IPS DF 4.7 (cell line): Measurements from ENCODE around the gene NDST3.

ENCODE experiments used
- DNase-seq: peaks from one replicate; pipeline ENCODE4 v3.0.0-alpha.2; 2013; ENCODE audit warnings: low spot score; ENCODE audit errors: extremely low read depth

The NDST3 gene

DNA sequence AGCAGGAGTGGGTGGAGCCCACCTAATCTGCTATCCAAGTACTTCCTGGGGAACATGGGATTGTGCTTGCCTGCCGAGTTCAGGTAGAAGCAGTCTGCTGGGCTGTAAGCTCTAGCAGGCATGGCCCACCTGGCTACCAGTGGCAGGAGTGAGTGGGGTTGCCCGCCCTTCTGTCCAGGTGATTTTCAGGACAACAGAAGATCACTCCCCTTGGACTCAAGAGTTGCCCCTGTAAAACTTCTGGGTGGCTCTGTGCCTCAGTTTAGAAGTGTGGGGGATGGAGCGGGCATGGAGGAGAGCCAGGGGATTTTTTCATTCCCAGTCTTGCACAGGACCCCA is 43.5 kb downstream of the NDST3 start:
- no peak for DNase-seq

DNA sequence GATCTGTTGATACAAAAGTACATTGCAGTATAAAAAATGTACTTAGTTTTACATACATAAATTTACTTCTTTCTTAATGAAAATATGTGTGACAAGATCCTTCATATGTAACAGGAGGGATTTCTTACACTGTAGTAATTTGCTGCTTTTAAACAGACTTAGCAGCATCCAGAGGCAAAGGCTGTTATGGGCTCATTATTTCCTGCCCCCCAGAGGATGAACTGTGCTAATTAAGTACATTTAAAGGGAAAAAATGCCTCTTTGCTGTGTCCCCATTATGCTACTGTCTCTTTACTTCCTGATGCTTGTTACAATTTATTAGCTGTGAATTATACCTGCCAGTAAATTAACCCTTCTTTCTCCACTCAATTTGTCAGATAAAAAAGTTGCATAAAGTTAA is 47.1 kb downstream of the NDST3 start:
- DNase-seq = no peak

DNA sequence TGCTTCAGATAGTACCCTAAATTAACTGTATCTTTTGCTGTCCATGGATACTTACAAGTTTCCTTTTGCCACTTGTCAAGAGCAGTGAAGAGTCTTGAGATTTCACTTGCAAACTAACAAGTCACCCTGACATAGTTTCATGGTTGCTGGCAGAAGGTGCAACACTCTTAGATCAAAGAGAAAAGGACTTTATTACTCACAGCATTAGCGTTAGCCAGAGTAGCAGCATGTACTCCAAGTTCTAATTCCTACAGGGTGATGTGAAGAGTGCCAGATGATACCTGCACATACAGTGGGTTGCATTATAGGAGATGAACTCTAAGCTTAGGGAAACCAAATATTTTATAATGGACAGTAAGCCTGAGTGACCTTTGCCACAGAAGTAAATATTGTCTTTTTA is 47.9 kb downstream of the NDST3 start:
- no peak for DNase-seq

DNA sequence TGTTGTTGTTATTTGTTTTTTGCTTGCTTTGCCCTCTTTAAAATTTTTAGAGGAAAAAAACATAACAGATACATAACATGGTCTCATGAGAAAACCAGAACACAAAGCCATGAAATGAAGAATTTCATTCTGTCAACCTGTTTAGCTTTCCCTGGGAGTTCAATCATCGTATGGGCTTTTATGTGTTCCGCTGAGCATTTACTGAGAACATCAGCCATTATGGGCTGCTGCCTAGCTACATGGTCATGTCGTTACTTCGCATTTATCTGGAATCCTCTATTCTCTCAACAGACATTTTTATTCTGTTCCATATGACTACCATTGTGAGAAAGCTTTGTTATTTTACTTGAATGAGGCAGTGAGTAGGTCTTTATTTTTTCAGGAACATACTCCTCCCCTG is 51.4 kb downstream of the NDST3 start:
- DNase-seq = no peak

DNA sequence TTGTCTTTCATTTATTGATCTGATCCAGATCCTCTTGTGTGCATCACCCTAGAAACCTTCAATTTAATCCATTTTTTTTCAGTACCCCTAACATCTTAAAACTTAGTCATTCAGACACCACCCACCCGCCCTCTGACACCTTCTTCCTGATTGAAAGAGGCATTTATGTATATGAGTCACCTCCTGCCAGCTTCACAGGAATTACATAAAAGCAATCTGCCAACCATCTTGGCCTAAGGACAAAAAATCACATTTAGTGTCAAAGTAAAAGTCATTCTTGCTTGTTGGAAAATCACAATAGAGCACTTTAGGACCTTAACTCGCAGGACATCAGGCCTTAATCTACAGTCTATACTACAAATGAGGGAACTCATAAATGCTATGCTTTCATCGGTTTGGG is 52.1 kb downstream of the NDST3 start:
- no peak for DNase-seq

DNA sequence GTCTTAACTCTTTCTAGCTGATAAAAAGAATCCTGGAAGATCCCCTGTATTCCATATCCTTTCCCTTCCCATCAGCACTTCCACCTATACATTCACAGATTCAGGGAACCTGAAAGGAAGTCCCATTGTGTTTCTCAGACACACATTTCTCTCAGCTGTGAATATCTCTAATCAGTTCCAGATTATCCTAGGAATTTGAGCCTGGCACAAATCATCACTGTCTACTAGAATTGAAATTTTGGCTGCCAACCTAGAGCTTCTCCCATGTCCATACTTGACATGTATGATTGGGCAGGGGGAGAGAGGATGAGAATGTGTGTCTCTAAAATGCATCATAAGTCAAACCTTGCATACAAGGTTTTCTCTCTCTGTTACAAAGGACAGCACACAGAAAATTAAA is 53.1 kb downstream of the NDST3 start:
- DNase-seq = no peak

DNA sequence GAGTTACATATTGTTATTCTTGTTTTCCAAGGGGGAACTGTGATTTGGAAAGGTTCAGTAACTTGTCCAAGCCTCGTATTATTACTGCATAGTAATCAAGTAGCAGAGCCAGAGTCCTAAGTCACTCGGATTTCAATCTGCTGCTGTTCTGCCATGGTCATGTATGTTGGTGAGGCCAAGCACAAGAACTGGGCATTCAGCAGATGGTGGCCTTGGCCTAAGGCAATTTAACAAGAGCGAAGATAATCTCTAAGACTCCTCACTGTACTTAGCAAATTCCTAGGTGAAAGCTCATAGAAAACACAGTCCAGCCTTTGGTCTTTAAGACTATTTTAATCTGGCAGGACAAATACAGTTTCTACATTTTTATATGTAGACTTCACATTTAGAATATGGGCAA is 64.8 kb downstream of the NDST3 start:
- DNase-seq = no peak

DNA sequence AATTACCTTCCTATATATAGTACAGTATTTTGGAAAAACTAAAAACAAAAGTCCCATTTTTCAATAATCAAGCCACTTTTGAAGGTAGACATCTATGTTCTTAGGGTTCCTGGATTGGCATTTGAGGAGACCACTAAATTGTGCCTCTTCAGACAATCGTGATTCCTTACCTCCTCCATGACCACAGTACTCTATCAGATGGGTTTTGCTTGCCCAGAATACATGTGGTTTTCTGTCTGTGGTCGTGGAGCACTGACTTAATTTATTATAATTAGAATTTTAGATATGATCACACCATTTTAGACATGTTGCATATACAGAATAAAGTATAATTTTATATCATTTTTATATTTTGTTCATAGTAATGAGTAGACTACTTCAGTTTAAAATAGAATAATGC is 67.9 kb downstream of the NDST3 start:
- DNase-seq = no peak

DNA sequence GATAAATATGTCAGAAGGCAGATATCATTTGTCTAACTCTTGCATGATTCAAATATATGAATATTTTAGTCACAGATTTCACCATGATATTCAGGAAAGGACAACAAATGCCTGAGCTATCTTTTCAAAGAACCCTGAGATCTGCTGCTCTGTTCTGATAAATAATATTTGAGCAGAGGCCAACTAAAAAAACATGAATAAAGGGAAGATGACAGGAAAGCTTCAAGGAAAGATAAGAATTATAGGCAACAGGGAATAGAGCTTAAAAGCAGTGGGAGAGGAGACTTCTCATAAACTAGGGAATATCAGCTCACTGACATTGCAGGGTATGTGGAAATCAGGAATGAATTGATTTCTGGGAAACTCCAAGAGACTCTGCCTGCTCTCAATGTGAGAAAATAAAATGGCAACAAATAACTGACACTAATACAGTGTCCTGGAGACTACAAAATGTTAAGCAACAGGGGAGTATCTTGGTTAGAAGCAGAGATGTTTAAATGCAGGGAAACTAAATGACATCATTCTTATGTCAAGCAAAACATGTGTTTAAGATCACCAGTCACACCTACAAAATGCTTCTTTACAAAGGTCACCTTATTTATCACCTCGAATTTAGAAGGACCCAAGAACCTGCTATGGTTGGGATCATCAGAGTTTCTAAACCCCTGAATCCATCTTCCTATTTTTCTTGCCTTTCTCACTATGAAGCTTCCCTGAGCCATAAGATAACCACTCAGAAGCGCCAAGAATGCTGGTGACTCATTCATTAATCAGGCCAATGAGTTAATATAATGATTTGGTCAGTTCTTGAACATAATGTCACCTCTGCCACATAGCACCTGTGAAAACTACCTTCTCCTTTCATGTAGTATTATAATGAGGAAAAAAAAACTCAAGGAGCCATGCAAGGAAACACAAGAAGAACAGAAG is 78.1 kb downstream of the NDST3 start:
- no peak for DNase-seq

DNA sequence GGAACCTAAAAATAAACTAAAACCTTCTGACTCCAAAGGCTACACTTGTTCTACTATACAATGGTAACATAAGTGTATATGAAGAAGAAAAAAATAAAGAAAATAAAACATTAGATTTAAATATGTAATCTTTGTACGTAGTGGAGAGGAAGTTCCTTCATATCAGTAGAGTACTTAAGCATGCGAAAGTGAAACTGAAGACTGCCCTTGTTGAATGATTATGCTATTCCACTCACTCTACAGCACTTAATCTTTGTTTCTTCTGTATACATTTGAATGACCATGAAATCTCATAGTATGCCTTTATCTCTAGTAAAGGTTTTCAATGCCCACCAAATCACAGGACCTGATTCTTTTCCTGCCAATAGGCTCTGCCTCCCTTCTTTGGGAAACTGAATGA is 78.9 kb downstream of the NDST3 start:
- DNase-seq = no peak

DNA sequence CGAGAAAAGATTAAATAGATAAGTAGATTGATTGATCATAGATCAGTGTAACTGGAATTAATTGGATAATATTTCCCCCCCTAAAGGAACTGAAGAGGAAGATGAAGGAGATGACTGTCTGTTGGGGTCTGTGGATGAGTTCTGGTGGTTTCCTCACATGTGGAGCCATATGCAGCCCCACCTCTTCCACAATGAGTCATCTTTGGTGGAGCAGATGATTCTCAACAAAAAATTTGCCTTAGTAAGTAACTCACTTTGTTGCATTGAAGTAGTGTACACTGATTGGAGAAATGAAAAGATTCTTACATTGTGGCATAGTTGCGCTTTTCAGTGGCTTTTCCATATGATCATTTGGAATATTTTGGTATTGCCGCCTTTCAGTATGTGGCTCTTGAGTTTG is 80.4 kb downstream of the NDST3 start:
- no peak for DNase-seq

DNA sequence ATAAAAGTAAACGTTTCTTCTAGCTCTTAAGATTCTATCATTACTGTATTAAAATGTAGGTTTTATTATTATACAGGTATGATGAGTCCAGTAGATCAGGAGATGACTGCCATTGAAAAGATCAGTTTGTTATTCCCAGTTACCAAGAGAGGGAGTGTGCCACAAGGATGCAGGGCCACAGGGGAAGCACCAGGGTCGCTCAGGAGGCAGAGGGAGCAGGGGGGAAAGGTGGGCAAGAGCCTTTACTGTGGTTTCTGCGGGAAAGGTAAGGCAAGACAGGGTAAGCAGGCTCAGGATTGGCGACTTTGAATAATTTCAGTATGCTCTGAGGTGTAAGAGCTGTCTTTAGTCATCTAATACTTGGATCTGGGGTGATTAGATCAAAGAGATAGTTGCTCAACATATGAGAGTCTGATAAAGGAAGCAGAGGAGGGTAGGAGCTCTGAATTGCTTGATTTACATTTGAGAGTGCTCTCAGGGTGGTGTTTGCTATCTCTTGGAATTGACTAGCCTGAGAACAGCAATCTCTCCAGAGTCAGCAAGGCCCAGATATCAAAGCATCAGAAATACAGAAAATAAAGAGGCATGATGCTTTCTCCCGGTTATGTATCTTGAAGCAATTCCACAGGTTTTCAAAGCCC is 86.0 kb downstream of the NDST3 start:
- DNase-seq = no peak

DNA sequence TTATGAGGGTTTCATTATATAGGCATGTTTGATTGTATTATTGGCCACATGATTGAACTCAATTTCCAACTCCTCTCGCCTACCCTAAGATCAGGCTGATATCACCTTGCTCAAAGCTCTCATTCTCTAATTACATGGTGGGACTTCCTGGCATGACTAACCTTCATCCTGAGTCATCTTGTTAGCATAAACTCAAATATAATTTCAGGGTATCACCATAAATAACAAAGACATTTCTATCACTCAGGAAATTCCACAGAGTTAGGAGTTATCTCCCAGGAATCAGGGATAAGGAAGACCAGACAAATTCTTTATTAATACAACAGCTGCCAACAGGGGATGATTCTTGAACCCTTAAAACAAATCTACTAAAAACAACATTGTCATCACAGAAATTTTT is 90.7 kb downstream of the NDST3 start:
- DNase-seq = no peak

DNA sequence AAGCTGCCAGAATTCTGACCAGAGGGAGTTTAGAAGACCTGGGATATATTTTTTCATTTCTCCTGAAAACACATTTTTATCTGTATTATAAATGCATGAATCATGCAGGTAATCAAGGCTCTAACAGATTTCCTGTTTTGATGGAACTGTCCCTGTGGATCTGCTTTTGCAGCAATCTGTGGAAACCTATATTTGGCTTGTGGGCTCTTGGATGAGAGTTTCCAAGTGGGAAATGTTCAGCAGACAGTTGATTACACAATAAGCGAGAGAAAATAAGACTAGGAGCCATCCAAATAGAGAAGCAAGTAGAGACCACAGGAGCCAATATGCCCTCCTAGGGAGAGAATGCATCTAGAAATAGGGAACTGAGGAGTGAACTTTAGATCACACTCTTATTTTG is 105.0 kb downstream of the NDST3 start:
- DNase-seq = no peak

DNA sequence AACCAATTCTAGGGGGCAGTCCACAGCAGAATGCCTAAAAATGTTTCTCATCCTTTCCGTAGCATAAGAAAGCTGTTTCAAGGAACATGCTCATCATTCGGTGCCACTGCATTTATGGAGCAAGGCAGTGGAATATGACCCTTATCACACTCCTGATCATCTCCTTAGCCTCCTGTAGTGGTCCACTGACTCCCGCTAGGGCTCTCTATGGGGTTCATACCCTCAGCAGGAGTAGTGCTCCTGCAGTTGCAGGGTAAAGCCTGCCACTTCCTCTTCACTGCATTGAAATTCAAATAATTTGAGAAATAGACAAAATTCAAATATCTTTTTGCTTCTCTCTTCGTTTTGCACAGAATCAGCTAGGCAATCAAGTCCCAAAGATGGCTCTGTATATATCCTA is 107.0 kb downstream of the NDST3 start:
- DNase-seq = no peak

DNA sequence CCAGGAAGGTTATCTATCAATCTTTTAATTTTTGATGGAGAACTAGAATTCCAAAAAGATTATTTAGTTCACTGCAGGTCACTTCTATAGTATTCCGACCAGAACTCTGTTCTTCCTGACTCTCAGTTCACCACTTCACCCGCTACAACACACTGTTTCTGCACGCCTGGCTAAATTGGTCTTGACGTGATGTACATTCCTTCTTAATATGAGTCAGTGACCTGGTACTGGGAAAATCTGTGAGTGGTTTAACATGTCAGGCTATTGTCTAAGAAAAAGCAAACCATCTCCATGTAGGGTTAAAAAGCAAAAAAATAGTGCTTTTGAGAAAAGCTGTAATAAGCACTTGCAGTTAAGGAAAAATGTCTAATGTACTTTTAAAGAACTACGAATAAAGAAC is 120.4 kb downstream of the NDST3 start:
- no peak for DNase-seq

DNA sequence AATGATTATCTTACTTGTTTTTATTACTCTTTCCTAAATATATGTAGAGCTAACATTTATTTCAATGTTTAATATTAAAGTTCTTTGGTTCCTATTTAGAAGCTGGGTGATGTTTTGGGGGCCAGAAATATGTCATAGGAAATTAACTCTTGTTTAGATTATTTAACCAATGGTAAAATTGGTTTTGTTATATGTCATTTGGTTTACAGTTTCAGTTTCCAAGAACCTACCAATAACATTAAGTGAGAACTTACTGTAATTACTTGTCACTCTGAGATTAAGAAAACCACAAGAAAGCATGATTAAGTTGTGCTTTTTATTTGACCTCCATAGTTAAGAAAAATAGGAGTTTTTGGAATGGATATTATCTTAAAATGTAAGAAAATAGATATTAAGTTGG is 121.2 kb downstream of the NDST3 start:
- DNase-seq = no peak

DNA sequence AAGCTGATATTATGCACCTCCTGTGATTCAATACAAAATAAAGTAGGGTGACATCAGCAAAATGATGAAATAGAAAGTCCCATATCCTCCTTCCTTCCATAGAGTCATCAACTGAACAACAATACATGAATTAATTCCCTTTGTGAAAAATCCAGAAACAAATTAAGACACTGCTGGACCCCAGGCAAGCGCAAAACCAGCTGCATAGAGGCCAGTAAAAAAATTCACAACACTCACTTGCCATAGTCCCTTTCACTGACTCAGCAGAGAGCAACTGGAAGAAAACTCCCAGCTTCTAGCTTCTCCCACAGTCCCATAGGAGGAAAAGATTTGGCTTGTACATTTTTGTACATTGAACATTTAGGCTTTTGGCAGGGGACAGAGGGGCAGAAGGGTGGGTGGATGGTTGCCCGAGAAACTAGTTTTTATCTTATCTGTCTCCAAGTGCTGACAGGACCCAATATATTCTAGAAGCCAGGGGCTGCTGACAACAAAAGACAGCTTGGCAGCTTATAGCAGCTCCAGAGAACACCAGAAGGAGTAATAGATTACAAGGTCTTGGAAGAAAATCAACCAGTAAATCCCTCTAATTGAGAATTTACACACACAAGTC is 124.6 kb downstream of the NDST3 start:
- no peak for DNase-seq

DNA sequence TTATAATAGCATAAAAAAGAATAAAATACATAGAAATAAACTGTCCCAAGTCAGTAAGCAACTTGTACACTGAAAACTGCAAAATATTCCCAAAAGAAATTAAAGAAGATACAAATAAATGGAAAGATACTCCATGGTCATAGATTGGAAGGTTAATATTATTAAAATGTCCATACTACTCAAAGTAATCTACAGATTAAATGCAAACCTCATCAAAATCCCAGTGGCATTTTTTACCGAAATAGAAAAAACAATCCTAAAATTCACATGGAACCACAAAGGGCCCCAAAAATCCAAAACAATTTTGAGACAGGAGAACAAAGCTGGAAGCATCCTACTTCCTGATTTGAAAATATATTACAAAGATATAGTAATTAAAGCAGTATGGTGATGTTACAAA is 133.0 kb downstream of the NDST3 start:
- DNase-seq = no peak

DNA sequence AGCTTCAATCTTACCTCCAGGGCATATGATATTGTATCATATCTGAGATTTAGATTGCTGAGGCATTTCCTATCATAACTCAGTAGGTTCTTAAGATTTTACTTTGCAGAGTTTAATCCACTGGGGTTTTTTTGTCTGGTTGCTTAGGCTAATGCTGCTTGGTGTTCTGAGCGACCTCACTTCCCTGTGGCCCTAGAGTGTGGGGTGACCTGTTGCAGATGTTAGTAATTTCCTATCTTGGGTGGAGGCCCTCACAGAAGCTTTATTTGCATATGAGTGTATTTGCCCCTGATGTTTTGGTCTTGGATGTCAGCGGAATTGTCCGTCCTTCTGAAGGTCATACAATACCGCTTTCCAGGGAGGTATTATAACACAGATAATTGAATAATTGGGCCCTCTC is 137.1 kb downstream of the NDST3 start:
- DNase-seq = no peak

DNA sequence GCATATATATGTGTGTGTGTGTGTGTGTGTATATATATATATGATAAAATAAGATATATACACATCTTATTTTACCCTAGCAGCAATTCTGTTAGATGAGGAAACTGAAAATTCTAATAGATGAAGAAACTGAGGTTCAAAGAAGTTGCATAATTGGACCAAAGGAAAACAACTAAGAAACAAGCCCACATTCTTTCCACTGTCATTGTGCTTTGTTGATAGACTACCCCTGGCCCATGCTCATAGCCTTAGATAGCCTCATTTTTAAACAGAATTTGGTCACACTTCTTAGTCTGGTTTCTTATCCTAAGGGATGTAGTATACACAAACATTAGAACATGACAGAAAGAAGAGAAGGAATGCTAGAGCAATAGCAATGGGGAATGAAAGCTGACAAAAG is 138.8 kb downstream of the NDST3 start:
- no peak for DNase-seq

DNA sequence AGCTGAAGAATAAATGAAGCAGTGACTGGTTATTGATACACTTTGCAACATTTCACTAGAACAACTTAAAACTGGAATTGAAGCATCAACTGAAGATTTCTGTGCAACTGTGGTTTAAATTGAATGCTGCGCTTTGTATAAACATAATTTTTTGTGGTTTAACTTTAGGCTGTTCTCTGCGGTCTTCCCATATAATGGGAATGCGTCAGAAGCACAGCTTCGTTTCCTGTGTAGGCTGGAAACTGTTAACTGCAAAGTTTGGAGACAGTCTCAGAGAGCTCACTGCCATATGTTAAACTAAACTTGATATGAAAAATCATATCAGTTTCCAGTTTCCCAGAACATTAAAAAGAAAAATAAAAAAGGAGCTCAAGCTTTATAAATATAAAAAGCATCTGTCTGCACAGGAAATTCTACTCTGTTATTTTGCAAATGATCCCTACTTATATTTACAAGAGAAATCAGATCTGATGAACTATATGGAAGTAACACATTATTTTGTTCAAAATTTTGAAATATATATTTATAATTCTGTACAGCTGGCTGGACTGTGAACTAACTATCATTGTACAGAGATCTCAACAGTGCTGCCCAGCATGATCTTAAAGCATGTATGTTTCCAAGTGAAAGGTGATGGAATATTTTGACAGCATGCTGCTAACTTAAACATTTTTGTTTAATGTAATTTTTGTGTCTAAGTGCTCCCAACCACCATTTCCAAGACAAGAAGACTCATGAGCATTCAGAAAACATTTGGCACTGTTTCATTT is 139.9 kb downstream of the NDST3 start:
- DNase-seq = no peak
